H9 (cell line): ENCODE measurements around the gene EXOSC1. TPM values are rescaled to one million over a fixed set of nuclear protein-coding genes. Genes with fewer than 3 reads are reported as not detected.

Experiments
- DNase-seq: peaks from one replicate; pipeline ENCODE4 v3.0.0-alpha.2; 2017
- H2AFZ ChIP-seq: one replicate; pipeline ENCODE4 v1.6.1; 2013; ENCODE audit warnings: mild to moderate bottlenecking, low read length, control low read depth, moderate library complexity
- H2AK5ac ChIP-seq: 2 replicates; pipeline ENCODE4 v1.6.1; 2013; ENCODE audit warnings: low read length, control low read depth, mixed read lengths; ENCODE audit not compliant: insufficient read length
- H2BK120ac ChIP-seq: one replicate; pipeline ENCODE4 v1.6.1; 2013; ENCODE audit warnings: low read depth, mild to moderate bottlenecking, low read length, control low read depth, inconsistent platforms; ENCODE audit not compliant: poor library complexity, severe bottlenecking
- H2BK12ac ChIP-seq: 2 replicates; pipeline ENCODE4 v1.6.1; 2013; ENCODE audit warnings: low read length, control low read depth, mixed read lengths, low read depth; ENCODE audit not compliant: insufficient read length
- H2BK15ac ChIP-seq: 2 replicates; pipeline ENCODE4 v1.6.1; 2013; ENCODE audit warnings: low read depth, low read length, control low read depth
- H2BK20ac ChIP-seq: one replicate; pipeline ENCODE4 v1.6.1; 2013; ENCODE audit warnings: low read depth, mild to moderate bottlenecking, low read length, control low read depth, inconsistent platforms; ENCODE audit not compliant: poor library complexity, severe bottlenecking
- H2BK5ac ChIP-seq: 2 replicates; pipeline ENCODE4 v1.6.1; 2013; ENCODE audit warnings: low read length, control low read depth, mixed read lengths; ENCODE audit not compliant: insufficient read length
- H3K14ac ChIP-seq: 2 replicates; pipeline ENCODE4 v1.6.1; 2013; ENCODE audit warnings: low read length, control low read depth; ENCODE audit not compliant: insufficient read depth
- H3K18ac ChIP-seq: 2 replicates; pipeline ENCODE4 v1.6.1; 2013; ENCODE audit warnings: low read depth, mild to moderate bottlenecking, mixed read lengths, low read length, control low read depth; ENCODE audit not compliant: insufficient read length
- H3K23ac ChIP-seq: 2 replicates; pipeline ENCODE4 v1.6.1; 2013; ENCODE audit warnings: low read length, control low read depth, mixed read lengths, low read depth; ENCODE audit not compliant: insufficient read length
- H3K23me2 ChIP-seq: 2 replicates; pipeline ENCODE4 v1.6.1; 2013; ENCODE audit warnings: low read depth, mild to moderate bottlenecking, mixed read lengths, low read length, control low read depth; ENCODE audit not compliant: insufficient read length, poor library complexity, severe bottlenecking
- H3K27ac ChIP-seq: 2 replicates; pipeline ENCODE4 v1.5.1; 2013; ENCODE audit warnings: low read length, control low read depth, mixed read lengths, low read depth; ENCODE audit not compliant: insufficient read length
- H3K27me3 ChIP-seq: 2 replicates; pipeline ENCODE4 v1.6.1; 2013; ENCODE audit warnings: low read length, control low read depth, inconsistent platforms; ENCODE audit not compliant: insufficient read depth
- H3K4ac ChIP-seq: 2 replicates; pipeline ENCODE4 v1.6.1; 2013; ENCODE audit warnings: low read depth, mild to moderate bottlenecking, control low read depth, inconsistent platforms, low read length, moderate library complexity
- H3K4me1 ChIP-seq: 2 replicates; pipeline ENCODE4 v1.6.1; 2013; ENCODE audit warnings: low read length, control low read depth, inconsistent platforms; ENCODE audit not compliant: insufficient read depth
- H3K4me2 ChIP-seq: 2 replicates; pipeline ENCODE4 v1.6.1; 2013; ENCODE audit warnings: low read length, control low read depth, mixed read lengths; ENCODE audit not compliant: insufficient read length, insufficient read depth
- H3K56ac ChIP-seq: 2 replicates; pipeline ENCODE4 v1.6.1; 2013; ENCODE audit warnings: low read depth, mild to moderate bottlenecking, mixed read lengths, low read length, control low read depth; ENCODE audit not compliant: insufficient read length
- H3K79me1 ChIP-seq: 2 replicates; pipeline ENCODE4 v1.6.1; 2013; ENCODE audit warnings: low read depth, mild to moderate bottlenecking, moderate library complexity, low read length, control low read depth, inconsistent platforms; ENCODE audit not compliant: insufficient read depth, poor library complexity, severe bottlenecking
- H3K79me2 ChIP-seq: 2 replicates; pipeline ENCODE4 v1.6.1; 2013; ENCODE audit warnings: low read length, control low read depth, inconsistent platforms; ENCODE audit not compliant: insufficient read depth
- H3K9ac ChIP-seq: 2 replicates; pipeline ENCODE4 v1.6.1; 2013; ENCODE audit warnings: low read length, control low read depth, mixed read lengths; ENCODE audit not compliant: insufficient read length; ENCODE audit errors: extremely low read depth
- H3K9me3 ChIP-seq: one replicate; pipeline ENCODE4 v1.6.1; 2013; ENCODE audit warnings: low read depth, low read length, inconsistent platforms; ENCODE audit not compliant: control insufficient read depth
- H3T11ph ChIP-seq: one replicate; pipeline ENCODE4 v1.6.1; 2013; ENCODE audit warnings: mild to moderate bottlenecking, low read length, control low read depth, inconsistent platforms
- H4K20me1 ChIP-seq: one replicate; pipeline ENCODE4 v1.6.1; 2013; ENCODE audit not compliant: control insufficient read depth, insufficient read length, insufficient read depth
- H4K5ac ChIP-seq: 2 replicates; pipeline ENCODE4 v1.6.1; 2013; ENCODE audit warnings: low read depth, mild to moderate bottlenecking, mixed read lengths, low read length, control low read depth; ENCODE audit not compliant: insufficient read length
- H4K8ac ChIP-seq: replicated peaks from 2 replicates; pipeline ENCODE4 v1.6.1; 2013; ENCODE audit warnings: low read length, control low read depth, mixed read lengths, low read depth; ENCODE audit not compliant: insufficient read length
- H4K91ac ChIP-seq: 2 replicates; pipeline ENCODE4 v1.6.1; 2013; ENCODE audit warnings: low read depth, mild to moderate bottlenecking, moderate library complexity, mixed read lengths, low read length, control low read depth; ENCODE audit not compliant: insufficient read length
- H3K27ac Mint-ChIP-seq, 3 experiments: 2 replicates in 2 of 3; 3 replicates in 1 of 3; pipeline ENCODE4 v1.8.0; 2020 to 2021; ENCODE audit warnings: mixed read lengths in 3 of 3, mild to moderate bottlenecking in 1 of 3, moderate library complexity in 1 of 3
- H3K27me3 Mint-ChIP-seq: 2 replicates; pipeline ENCODE4 v1.8.0; 2021; ENCODE audit warnings: low read depth, mild to moderate bottlenecking, moderate library complexity, mixed read lengths
- H3K36me3 Mint-ChIP-seq, 3 experiments: 2 replicates in 2 of 3; 3 replicates in 1 of 3; pipeline ENCODE4 v1.8.0; 2020 to 2021; ENCODE audit warnings: low read depth in 3 of 3, mixed read lengths in 3 of 3; ENCODE audit not compliant: insufficient read depth in 1 of 3
- H3K4me1 Mint-ChIP-seq, 2 experiments: 2 replicates each; pipeline ENCODE4 v1.8.0; 2020; ENCODE audit warnings: mixed read lengths in 2 of 2
- H3K4me3 Mint-ChIP-seq, 2 experiments: 2 replicates in 1 of 2; 3 replicates in 1 of 2; pipeline ENCODE4 v1.8.0; 2020 to 2021; ENCODE audit warnings: mild to moderate bottlenecking in 2 of 2, mixed read lengths in 2 of 2, moderate library complexity in 1 of 2
- H3K9me3 Mint-ChIP-seq, 2 experiments: 2 replicates in 1 of 2; 3 replicates in 1 of 2; pipeline ENCODE4 v1.8.0; 2020; ENCODE audit warnings: mild to moderate bottlenecking in 2 of 2, mixed read lengths in 2 of 2, moderate library complexity in 1 of 2
- WGBS: extraction: QIAGEN DNeasy Blood & Tissue Kit; methylation state at CpG from one replicate; pipeline ENCODE4 v1.1.7; 2013; ENCODE audit warnings: missing lambda C conversion rate, low lambda C conversion rate, mixed read lengths; ENCODE audit not compliant: insufficient read length; ENCODE audit errors: extremely low coverage; 5-methylcytosine and 5-hydroxymethylcytosine counted together
- total RNA-seq: library from RNA; stranded (reverse); gene quantifications from 2 replicates; pipeline ENCODE4 v1.2.1, GENCODE V29; 2021
- TF ChIP-seq, protein P1 (sequence below): fragments of 200-600 bp; sonication (generic); conservative IDR thresholded peaks from 3 replicates; pipeline ENCODE4 v1.8.0; 2021; ENCODE audit warnings: antibody characterized with exemption, mild to moderate bottlenecking

The EXOSC1 gene
- total RNA-seq, 1 experiment from 2014 or later: 66.4 TPM

DNA sequence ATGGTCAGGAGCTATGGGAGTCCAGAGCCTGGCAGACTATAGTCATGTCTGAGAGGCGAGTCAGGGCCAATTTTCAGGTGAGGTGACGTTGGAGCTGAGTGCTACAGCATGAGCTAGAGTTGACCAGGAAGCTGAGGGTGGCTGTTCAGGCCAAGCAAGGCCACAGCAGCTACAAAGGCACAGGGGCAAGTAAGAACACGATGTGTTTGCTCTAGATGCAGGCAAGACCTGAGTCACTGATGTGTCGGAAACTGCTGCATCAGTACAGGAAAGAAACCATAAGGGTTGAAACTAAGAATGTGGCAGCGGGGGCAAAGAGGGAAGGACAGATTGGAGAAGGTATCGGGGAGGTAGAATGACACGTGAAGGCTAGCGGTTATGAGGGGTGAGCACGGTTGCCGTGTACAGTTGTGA is 32.9 kb downstream of the EXOSC1 start:
- H4K91ac ChIP-seq: no peak overlapping the region
- no peaks in the 10 kb centered on the region for H3K9me3 ChIP-seq
- no peaks in the 10 kb centered on the region for H4K20me1 ChIP-seq
- no peak overlapping the region for H2BK12ac ChIP-seq
- H3K4me1 ChIP-seq: no peaks in the 10 kb centered on the region; the same call in 1 of the 2 replicates
- H3K14ac ChIP-seq: no peak overlapping the region
- Mint-ChIP-seq H3K27me3 (no peaks in the 10 kb centered on the region), H3K27ac (peak overlapping the region in 1 of 3 experiments; percentile 24; a peak in 1 of 7 replicates), H3K9me3 (no peaks in the 10 kb centered on the region), H3K4me3 (no peak overlapping the region), H3K36me3 (no peaks in the 10 kb centered on the region), H3K4me1 (peaks cover 14 to 15% of the 10 kb centered on the region in 2 experiments)
- no peak overlapping the region for H2AFZ ChIP-seq
- no peaks in the 10 kb centered on the region for H3K79me2 ChIP-seq
- no peak overlapping the region for H2BK15ac ChIP-seq
- H3K4ac ChIP-seq: no peak overlapping the region
- no peak for DNase-seq
- no peak overlapping the region for H4K5ac ChIP-seq
- H3K23ac ChIP-seq: no peak overlapping the region
- H3K27ac ChIP-seq: no peak overlapping the region
- no peaks in the 10 kb centered on the region for H3K79me1 ChIP-seq
- no CpG with 5 or more reads among the region's 10 CpGs for WGBS
- no peaks in the 10 kb centered on the region for H3K23me2 ChIP-seq
- H3K9ac ChIP-seq: no peak overlapping the region
- no peak overlapping the region for H2BK20ac ChIP-seq
- TF ChIP-seq, protein P1, sequence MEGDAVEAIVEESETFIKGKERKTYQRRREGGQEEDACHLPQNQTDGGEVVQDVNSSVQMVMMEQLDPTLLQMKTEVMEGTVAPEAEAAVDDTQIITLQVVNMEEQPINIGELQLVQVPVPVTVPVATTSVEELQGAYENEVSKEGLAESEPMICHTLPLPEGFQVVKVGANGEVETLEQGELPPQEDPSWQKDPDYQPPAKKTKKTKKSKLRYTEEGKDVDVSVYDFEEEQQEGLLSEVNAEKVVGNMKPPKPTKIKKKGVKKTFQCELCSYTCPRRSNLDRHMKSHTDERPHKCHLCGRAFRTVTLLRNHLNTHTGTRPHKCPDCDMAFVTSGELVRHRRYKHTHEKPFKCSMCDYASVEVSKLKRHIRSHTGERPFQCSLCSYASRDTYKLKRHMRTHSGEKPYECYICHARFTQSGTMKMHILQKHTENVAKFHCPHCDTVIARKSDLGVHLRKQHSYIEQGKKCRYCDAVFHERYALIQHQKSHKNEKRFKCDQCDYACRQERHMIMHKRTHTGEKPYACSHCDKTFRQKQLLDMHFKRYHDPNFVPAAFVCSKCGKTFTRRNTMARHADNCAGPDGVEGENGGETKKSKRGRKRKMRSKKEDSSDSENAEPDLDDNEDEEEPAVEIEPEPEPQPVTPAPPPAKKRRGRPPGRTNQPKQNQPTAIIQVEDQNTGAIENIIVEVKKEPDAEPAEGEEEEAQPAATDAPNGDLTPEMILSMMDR: no peak
- no peak overlapping the region for H2AK5ac ChIP-seq
- no peaks in the 10 kb centered on the region for H3K27me3 ChIP-seq
- no peak overlapping the region for H3K4me2 ChIP-seq
- H2BK5ac ChIP-seq: no peak overlapping the region
- no peak overlapping the region for H3T11ph ChIP-seq
- H4K8ac ChIP-seq: no peak overlapping the region
- no peak overlapping the region for H3K18ac ChIP-seq
- no peak overlapping the region for H3K56ac ChIP-seq
- H2BK120ac ChIP-seq: no peak overlapping the region
